NB4 (cell line): ENCODE results near the gene CAMKMT.

Source experiments
- DNase-seq: peaks from one replicate; pipeline ENCODE4 v3.0.0; 2010; ENCODE audit warnings: low read depth
- H3K4me3 ChIP-seq: one replicate; pipeline ENCODE4 v1.5.1; 2011; ENCODE audit warnings: mild to moderate bottlenecking, low read depth, low read length, moderate library complexity
- MYC ChIP-seq: IDR thresholded peaks from 2 replicates; pipeline ENCODE4 v1.6.1; 2011; ENCODE audit warnings: low read depth, low read length
- POLR2A ChIP-seq: IDR thresholded peaks from 2 replicates; pipeline ENCODE4 v1.6.1; 2011; ENCODE audit warnings: mild to moderate bottlenecking; ENCODE audit not compliant: insufficient read length; ENCODE audit errors: extremely low read depth
- TF ChIP-seq, protein P1 (sequence below): IDR thresholded peaks from one replicate; pipeline ENCODE4 v1.5.1; 2012; ENCODE audit warnings: low read depth, low read length
- TF ChIP-seq, protein P2 (sequence below): IDR thresholded peaks from 2 replicates; pipeline ENCODE4 v1.6.1; 2011; ENCODE audit warnings: low read depth, low read length

The CAMKMT gene

DNA sequence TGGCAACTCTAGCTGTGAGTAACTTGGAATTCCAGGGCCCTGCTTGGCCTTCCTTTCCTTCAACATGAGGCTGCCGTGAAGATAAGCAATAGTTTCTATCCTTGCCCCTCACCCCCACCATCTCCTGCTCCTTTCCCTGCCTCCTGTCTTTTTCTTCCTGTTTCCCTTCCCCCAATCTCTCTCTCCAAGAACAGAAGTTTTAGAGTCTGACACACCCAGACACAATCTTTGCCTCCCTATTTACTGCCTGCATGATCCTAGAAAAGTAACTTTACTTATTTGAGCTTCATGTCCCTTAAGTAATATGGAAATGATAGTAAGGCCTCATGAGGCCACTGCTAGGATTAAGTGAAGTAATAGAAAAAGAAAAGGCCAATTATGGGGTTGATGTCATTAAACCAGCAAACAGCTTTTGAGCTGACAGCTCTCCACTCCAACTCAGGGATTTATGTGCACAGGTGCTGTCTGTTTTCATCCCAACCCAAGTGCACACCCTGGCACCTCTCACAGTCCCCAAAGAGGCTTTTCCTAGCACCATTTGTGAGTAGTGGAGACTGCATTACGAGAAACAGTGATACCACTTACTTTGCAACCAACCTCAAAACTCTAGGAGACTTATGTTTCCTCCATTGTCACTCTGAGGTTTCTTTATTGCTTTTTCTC, 456.1 kb downstream of the CAMKMT start:
- no peak for DNase-seq
- no peak for TF ChIP-seq POLR2A
- TF ChIP-seq, protein P1, sequence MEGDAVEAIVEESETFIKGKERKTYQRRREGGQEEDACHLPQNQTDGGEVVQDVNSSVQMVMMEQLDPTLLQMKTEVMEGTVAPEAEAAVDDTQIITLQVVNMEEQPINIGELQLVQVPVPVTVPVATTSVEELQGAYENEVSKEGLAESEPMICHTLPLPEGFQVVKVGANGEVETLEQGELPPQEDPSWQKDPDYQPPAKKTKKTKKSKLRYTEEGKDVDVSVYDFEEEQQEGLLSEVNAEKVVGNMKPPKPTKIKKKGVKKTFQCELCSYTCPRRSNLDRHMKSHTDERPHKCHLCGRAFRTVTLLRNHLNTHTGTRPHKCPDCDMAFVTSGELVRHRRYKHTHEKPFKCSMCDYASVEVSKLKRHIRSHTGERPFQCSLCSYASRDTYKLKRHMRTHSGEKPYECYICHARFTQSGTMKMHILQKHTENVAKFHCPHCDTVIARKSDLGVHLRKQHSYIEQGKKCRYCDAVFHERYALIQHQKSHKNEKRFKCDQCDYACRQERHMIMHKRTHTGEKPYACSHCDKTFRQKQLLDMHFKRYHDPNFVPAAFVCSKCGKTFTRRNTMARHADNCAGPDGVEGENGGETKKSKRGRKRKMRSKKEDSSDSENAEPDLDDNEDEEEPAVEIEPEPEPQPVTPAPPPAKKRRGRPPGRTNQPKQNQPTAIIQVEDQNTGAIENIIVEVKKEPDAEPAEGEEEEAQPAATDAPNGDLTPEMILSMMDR, result no peak
- no peak for TF ChIP-seq MYC
- TF ChIP-seq, protein P2, sequence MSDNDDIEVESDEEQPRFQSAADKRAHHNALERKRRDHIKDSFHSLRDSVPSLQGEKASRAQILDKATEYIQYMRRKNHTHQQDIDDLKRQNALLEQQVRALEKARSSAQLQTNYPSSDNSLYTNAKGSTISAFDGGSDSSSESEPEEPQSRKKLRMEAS, result no peak
- H3K4me3 ChIP-seq, result no peak overlapping the region

DNA sequence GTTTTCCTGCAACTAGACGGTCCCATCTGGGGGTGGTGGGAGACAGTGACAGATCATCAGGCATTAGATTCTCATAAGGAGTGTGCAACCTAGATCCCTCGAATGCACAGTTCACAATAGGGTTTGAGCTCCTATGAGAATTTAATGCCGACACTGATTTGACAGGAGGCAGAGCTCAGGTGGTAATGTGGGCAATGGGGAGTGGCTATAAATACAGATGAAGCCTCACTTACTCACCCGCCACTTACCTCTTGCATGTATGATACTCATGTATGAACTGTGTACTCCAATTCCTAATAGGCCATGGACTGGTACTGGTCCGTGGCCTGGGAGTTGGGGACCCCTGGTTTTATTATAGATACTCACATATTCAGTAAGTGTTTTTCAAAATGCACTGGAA, 457.3 kb downstream of the CAMKMT start:
- TF ChIP-seq, protein P1, result no peak
- no peak for TF ChIP-seq MYC
- no peak for TF ChIP-seq POLR2A
- TF ChIP-seq, protein P2, result no peak
- DNase-seq, result no peak
- no peak overlapping the region for H3K4me3 ChIP-seq

DNA sequence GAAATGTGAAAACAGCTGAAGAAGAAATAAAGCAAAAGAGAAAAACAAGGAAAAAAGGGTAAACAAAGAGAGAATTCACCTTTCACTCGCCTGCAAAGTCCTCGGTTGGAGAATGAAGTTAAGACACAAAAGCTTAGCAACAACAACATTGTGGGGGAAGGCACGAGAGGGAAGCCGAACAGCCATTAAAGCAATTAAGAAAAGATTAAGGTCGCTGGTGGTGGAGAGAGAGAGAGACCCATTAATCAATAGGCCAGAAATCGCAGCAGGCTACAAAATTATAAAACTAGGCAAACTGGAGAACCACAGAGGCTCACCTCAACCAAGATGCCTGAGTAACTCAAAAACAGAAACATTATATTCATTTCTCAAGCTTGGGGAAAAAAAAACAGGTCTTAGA, 459.8 kb downstream of the CAMKMT start:
- no peak for TF ChIP-seq POLR2A
- TF ChIP-seq MYC, result no peak
- TF ChIP-seq, protein P2, result no peak
- TF ChIP-seq, protein P1, result no peak
- no peak overlapping the region for H3K4me3 ChIP-seq
- DNase-seq, result no peak

DNA sequence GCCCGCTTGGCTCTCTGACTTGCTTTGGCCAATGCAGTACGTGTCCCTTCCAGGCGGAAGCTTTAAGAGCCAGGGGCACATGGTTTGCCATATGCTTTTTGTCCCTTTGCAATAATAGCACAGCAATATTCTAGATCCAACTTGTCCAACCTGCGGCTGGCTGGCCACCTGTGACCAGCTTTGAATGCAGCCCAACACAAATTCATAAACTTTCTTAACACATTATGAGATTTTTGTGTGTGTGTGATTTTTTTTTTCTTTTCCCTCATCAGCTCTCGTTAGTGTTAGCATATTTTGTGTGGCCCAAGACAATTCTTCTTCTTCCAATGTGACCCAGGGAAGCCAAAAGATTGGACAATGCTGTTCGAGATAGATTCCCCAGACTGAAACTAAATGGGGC, 460.4 kb downstream of the CAMKMT start:
- no peak overlapping the region for H3K4me3 ChIP-seq
- TF ChIP-seq, protein P2, result no peak
- TF ChIP-seq, protein P1, result no peak
- TF ChIP-seq POLR2A (no peak), MYC (no peak)
- DNase-seq, result no peak
